GM19452 (cell line): ENCODE measurements around the gene GTF3C1.

Experiments used
- ATAC-seq: cut with Tn5 transposase; IDR thresholded peaks from one replicate; pipeline ENCODE4 v1.9.1; 2021; ENCODE audit not compliant: unreplicated experiment

Gene GTF3C1

DNA sequence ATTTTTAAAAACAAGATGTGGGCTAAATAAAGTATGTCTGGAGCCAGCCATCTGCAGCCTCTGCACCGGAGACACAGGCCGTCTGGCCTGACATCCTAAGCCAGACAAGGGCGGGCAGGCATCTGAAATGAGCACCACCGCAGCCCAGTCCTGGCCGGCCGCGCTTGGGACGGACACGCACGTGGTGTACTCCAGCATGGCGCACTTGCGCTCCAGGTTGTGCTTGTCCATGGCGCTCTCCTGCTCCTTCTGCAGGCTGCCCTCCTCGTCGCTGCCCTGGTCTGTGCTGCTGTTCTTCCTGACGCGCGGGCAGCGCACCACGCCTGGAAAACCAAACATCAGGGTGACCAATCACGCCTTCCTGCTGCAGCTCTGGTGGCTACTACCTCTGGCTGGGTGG lies 60.3 kb downstream of the GTF3C1 start:
- ATAC-seq = no peak

GRCh38 chr16:27486760-27487159 lies 63.0 kb downstream of the GTF3C1 start:
- no peak for ATAC-seq

DNA sequence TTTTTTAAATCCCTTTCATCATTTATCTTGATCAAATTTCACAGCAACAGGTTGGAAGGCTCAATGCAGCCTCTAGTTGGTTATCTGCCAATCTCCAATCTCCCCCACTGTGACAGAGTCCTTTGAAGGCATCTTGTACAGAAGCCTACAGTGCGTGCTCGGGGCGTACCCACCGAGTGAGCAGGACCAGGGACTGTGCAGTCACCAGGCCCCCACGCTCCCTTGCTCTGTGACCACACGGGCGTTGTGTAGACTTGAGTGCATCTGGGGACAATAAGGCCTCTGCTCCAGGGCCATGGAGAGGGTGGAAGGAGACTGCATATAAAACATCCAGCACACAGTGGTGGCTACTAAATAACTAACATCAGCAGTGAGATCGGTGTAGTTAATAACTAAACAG lies 63.4 kb downstream of the GTF3C1 start:
- ATAC-seq = no peak

GRCh38 chr16:27485811-27486210 lies 63.9 kb downstream of the GTF3C1 start:
- ATAC-seq = no peak

DNA sequence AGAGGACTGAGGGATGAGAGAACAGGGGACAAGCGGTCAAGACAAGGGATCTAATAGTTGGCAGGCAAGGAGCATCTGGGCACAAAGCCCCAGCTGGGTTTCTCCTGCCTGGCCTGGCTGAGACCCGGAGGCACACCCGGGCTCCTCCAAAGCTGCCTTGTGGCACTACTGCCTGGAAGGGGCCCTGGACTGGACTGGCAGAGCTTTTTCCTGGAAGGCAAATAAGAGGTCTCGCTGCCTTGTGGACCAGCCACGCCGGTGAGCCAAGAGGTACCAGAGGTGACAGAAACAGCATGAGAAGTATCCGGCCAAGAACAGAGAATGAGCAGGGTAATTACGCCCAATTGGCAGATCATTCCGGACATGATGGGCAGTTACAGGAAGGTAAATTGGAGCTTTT lies 64.6 kb downstream of the GTF3C1 start:
- no peak for ATAC-seq

- no peak for ATAC-seq
Observed at GRCh38 chr16:27483624-27484023, 66.1 kb downstream of the GTF3C1 start.

GRCh38 chr16:27483088-27483437 lies 66.7 kb downstream of the GTF3C1 start:
- ATAC-seq = no peak

- ATAC-seq = no peak
Observed at GRCh38 chr16:27482397-27483087, 67.2 kb downstream of the GTF3C1 start.

DNA sequence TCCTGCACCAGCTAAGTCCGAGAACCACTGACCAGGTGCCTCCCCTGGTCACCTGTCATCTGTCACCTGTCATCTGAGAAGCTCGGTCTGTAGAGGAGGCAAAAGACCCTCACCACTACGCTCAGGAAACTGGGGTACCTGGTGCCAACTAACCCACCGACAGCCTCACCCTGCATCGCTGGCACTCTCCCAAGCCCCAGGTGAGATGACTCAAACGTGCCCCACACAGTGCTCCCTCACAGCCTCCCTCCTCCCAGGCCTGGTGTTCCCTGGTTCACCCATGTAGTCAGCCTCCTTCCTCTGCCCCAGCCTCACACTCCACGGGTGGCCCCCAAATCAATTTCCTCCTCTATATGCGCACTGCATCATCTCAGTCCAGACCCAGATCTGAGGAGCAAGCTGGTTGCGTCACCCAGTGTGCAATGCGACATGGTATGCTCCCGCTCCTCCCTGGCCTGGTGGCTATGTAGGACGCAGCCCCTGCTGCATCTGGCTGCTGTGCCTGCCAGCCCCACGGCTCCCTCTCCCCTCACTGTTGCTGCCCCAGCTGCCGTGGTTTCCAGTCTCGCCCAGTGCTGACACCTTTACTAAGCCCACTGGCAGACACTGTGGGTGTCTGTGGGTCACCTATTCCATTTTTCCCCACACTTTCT lies 68.3 kb downstream of the GTF3C1 start:
- no peak for ATAC-seq

GRCh38 chr16:27480761-27481160 lies 69.0 kb downstream of the GTF3C1 start:
- no peak for ATAC-seq

DNA sequence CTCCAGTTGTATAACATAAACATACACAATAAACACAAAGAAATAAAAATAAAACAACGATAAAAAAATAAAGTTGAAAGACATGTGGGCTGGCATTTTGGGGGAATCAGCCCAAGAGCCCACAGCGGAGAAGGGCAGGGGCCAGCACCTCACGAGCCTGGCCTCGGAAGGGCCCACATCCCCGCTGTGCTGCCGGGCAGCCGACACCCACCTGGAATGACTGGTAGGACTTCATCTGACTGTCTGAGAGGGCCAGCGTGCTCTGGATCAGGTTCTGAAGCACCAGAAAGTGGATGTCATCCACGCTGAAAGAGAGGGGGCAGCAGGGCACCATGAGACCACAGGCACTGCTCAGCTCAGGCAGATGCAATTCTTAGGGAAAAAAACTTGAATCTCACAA lies 73.5 kb downstream of the GTF3C1 start:
- ATAC-seq = no peak

GRCh38 chr16:27475561-27475960 lies 74.2 kb downstream of the GTF3C1 start:
- ATAC-seq = no peak

GRCh38 chr16:27474921-27475320 lies 74.8 kb downstream of the GTF3C1 start:
- ATAC-seq = no peak

- no peak for ATAC-seq
Observed at GRCh38 chr16:27474041-27474440, 75.7 kb downstream of the GTF3C1 start.

- no peak for ATAC-seq
Observed at GRCh38 chr16:27473101-27473900, 76.4 kb downstream of the GTF3C1 start.

DNA sequence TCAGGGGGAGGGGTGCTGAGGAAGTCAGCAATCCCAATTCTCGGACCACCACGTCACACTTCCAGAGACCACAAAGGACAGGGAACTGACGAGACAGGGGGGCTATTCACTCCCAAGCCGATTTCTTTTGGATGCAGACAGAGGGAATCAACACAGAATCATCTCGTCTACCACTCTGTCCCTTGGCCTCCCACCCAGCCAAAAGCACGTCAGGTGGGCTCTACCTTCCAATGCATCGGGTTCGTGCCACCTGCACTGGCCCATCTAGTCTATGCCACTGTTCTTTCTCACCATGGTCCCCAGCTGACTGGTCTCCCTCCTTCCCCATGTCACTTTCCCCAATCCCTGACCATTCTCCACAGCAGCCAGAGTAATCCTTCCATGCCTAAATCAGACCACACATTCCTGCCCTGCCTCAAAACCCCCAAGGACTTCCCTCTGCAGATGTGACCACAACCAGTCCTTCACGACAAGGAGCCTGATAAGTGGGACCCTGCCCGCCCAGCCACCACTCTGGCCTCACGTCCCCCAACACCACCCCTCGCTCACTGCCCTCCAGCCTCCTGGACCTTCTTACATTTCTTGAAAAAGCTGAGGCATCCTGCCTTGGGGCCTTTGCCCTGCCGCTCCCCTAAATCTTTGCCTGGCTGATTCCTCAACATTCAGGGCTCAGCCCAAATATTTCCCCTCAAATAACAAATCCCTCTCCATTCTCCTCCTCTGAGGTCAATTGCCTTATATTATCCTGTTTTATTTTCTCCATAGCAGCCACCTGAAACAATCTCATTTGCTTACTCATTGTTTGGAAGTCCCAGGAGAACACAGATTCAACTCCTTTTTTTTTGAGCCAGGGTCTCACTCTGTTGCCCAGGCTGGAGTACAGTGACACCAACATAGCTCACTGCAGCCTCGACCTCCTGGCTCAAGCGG lies 77.4 kb downstream of the GTF3C1 start:
- ATAC-seq = no peak

GRCh38 chr16:27471661-27472060 lies 78.1 kb downstream of the GTF3C1 start:
- no peak for ATAC-seq

GRCh38 chr16:27470567-27471431 lies 78.9 kb downstream of the GTF3C1 start:
- no peak for ATAC-seq

DNA sequence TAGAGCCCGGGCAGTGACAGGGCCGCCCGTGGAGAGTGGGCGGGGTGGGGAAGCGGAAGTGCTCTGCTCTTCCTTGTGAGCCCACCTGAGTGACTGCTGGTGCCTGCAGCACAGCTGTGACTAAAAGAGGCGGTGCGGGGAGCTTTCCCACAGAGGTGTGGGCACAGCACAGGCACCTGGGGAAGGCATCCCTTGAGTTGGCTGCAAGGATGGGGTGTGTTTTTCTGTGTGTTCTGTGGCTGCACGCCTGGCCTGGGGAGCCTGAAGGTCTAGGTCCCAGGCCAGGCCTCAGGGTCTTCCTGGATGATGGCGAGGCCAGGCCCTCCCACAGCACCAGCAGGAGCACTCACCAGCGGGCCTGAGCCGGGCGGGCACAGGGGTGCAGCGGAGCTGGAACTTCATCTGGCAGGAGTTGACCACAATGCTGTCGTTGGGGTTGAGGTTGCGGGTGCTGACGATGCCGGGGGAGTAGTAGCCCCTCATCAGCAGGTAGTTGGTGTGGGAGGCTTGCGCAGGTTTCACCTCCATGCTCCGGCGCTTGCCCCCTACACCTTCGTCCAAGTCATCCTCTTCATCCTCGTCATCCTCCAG lies 80.7 kb downstream of the GTF3C1 start:
- ATAC-seq = no peak

GRCh38 chr16:27465483-27465879 lies 84.2 kb downstream of the GTF3C1 start:
- ATAC-seq = no peak
